Keratinocyte (primary cell): Measurements from ENCODE around the gene GABARAPL1. TPM values are rescaled to one million over a fixed set of nuclear protein-coding genes. Genes with fewer than 3 reads are reported as not detected.
A peak's percentile ranks its signal among the peaks of the same experiment; 100 is the strongest.

ENCODE experiments used
- DNase-seq: peaks from one replicate; pipeline ENCODE4 v3.0.0-alpha.2; 2011; ENCODE audit warnings: low read depth, missing footprints, low spot score
- FAIRE-seq: peaks from 2 replicates; lab custom pipeline; 2011; peaks lifted over from hg19 to GRCh38; lab: Jason Lieb, UNC
- H2AFZ ChIP-seq: 2 replicates; pipeline ENCODE4 v1.6.0; 2012; ENCODE audit warnings: low read length, control low read depth, inconsistent platforms; ENCODE audit not compliant: control insufficient read depth
- H3K27ac ChIP-seq: 2 replicates; pipeline ENCODE4 v1.5.1; 2011; ENCODE audit warnings: low read length; ENCODE audit not compliant: control insufficient read depth, insufficient read depth
- H3K27me3 ChIP-seq: 3 replicates; pipeline ENCODE4 v1.6.0; 2011; ENCODE audit warnings: low read length; ENCODE audit not compliant: control insufficient read depth, insufficient read depth; ENCODE audit errors: extremely low read depth
- H3K36me3 ChIP-seq, 2 experiments: 2 replicates in 1 of 2; 3 replicates in 1 of 2; pipeline ENCODE4 v1.5.1; 2011; ENCODE audit warnings: low read length in 2 of 2, mild to moderate bottlenecking in 1 of 2; ENCODE audit not compliant: control insufficient read depth in 2 of 2, insufficient read depth in 2 of 2; ENCODE audit errors: extremely low read depth in 1 of 2
- H3K4me1 ChIP-seq: 3 replicates; pipeline ENCODE4 v1.5.1; 2011; ENCODE audit warnings: low read length; ENCODE audit not compliant: control insufficient read depth, insufficient read depth; ENCODE audit errors: extremely low read depth
- H3K4me2 ChIP-seq: 3 replicates; pipeline ENCODE4 v1.6.0; 2011; ENCODE audit warnings: low read depth, low read length; ENCODE audit not compliant: control insufficient read depth, insufficient read depth; ENCODE audit errors: extremely low read depth
- H3K4me3 ChIP-seq, 3 experiments: fragments of 200-600 bp in 1 of 3; sonication (generic) in 1 of 3; 2 replicates in 2 of 3; 3 replicates in 1 of 3; pipeline ENCODE4 v1.5.1; 2011 to 2016; ENCODE audit warnings: low read length in 3 of 3, mild to moderate bottlenecking in 3 of 3, control low read depth in 2 of 3, inconsistent platforms in 1 of 3, low read depth in 1 of 3, mixed read lengths in 1 of 3, mixed run types in 1 of 3, moderate library complexity in 1 of 3; ENCODE audit not compliant: control insufficient read depth in 2 of 3, insufficient read depth in 2 of 3; ENCODE audit errors: extremely low read depth in 1 of 3
- H3K79me2 ChIP-seq: 2 replicates; pipeline ENCODE4 v1.6.0; 2012; ENCODE audit warnings: low read length; ENCODE audit not compliant: control insufficient read depth, insufficient read depth
- H3K9ac ChIP-seq: 3 replicates; pipeline ENCODE4 v1.6.0; 2011; ENCODE audit warnings: low read length; ENCODE audit not compliant: control insufficient read depth, insufficient read depth; ENCODE audit errors: extremely low read depth
- H3K9me1 ChIP-seq: 3 replicates; pipeline ENCODE4 v1.6.0; 2011; ENCODE audit warnings: low read length; ENCODE audit not compliant: control insufficient read depth, insufficient read depth; ENCODE audit errors: extremely low read depth
- H3K9me3 ChIP-seq: 2 replicates; pipeline ENCODE4 v1.5.1; 2012; ENCODE audit warnings: low read depth, low read length; ENCODE audit not compliant: control insufficient read depth
- H4K20me1 ChIP-seq: 3 replicates; pipeline ENCODE4 v1.6.0; 2011; ENCODE audit warnings: low read length; ENCODE audit not compliant: control insufficient read depth, insufficient read depth; ENCODE audit errors: extremely low read depth
- CTCF ChIP-seq, 3 experiments: IDR thresholded peaks in 1 of 3; conservative IDR thresholded peaks in 1 of 3; optimal IDR thresholded peaks in 1 of 3; 2 replicates in 2 of 3; 3 replicates in 1 of 3; pipeline versions ENCODE3 to v1.5.1; 2011; ENCODE audit warnings: low read length in 3 of 3, mild to moderate bottlenecking in 3 of 3, moderate library complexity in 2 of 3, control low read depth in 1 of 3, inconsistent platforms in 1 of 3; ENCODE audit not compliant: insufficient read depth in 2 of 3; ENCODE audit errors: extremely low read depth in 1 of 3
- EZH2 ChIP-seq: IDR thresholded peaks from one replicate; pipeline ENCODE4 v1.6.1; 2012; ENCODE audit warnings: inconsistent platforms, mild to moderate bottlenecking, low read length, moderate library complexity
- dilution Hi-C: fragments of 300-500 bp; cut with MboI; formaldehyde crosslinking; loops from one replicate; pipeline ENCODE4 v1.7.0; 2020; ENCODE audit warnings: low sequenced_read_pairs; ENCODE audit not compliant: extremely low pct_ligation_motif_present
- polyA plus RNA-seq, 5 experiments: library from polyadenylated mRNA; depleted of rRNA in 3 of 5; stranded (reverse) in 3 of 5; stranded (forward) in 1 of 5; unstranded in 1 of 5; fragments of >200 nt; gene quantifications; 1 replicate in 1 of 5; 2 replicates in 3 of 5; 3 replicates in 1 of 5; pipeline versions ENCODE4 v1.2.1 to v1.2.3, GENCODE V29; 2011 to 2012; ENCODE audit warnings: missing spikeins in 2 of 5, low read depth in 1 of 5, low replicate concordance in 1 of 5

Gene GABARAPL1
- polyA plus RNA-seq, 1 donor (not counting 4 experiments of a cell fraction or from before 2014, with no cell fraction given) = 24.3 TPM

DNA sequence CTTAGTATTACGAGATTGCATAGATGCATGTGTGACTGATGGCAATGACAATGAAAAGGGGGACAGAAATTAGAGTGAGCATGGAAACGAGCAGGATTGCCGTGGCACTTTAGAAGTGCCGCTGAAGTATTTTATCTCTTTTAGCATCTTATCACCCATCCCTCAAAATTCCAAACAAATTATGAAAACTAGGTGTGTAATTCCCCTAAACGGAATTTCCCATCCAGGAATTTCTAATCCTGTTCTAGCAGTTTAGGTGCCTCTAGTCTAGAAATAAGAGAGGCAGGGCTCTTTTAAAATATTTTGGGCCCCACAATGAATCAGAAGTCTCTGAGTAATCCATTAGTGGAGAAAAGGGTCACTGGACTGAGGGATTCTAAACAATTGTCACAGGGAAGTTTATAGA is 32.9 kb upstream of the GABARAPL1 start:
- Histone ChIP-seq H2AFZ (no peak overlapping the region), H3K27me3 (no peaks in the 10 kb centered on the region), H3K4me2 (peak overlapping the region; percentile 49), H3K36me3 (no peaks in the 10 kb centered on the region), H3K4me3 (no peak overlapping the region), H4K20me1 (no peaks in the 10 kb centered on the region), H3K9ac (peak overlapping the region; percentile 51), H3K79me2 (no peaks in the 10 kb centered on the region), H3K27ac (peak overlapping the region; percentile 51), H3K9me1 (no peaks in the 10 kb centered on the region), H3K9me3 (no peaks in the 10 kb centered on the region), H3K4me1 (peaks cover 55% of the 10 kb centered on the region)
- dilution Hi-C loops = no loop called here
- FAIRE-seq (no peak), DNase-seq (no peak)
- TF ChIP-seq CTCF (optimal IDR thresholded peaks at IDR 0.05 in 1 of 3, IDR thresholded peaks at IDR 0.05 in 1 of 3, conservative IDR thresholded peaks at IDR 0.05 in 1 of 3; ENCODE audit: extremely low read depth in 1 of 3, insufficient read depth in 2 of 3, low read length in 3 of 3) = no peak
- no peak for TF ChIP-seq EZH2

- H3K9me3 ChIP-seq = no peaks in the 10 kb centered on the region
- DNase-seq (no peak), FAIRE-seq (peak; percentile 20)
- dilution Hi-C loops = no loop called here
- TF ChIP-seq EZH2 (no peak), CTCF (optimal IDR thresholded peaks at IDR 0.05 in 1 of 3, IDR thresholded peaks at IDR 0.05 in 1 of 3, conservative IDR thresholded peaks at IDR 0.05 in 1 of 3; ENCODE audit: extremely low read depth in 1 of 3, insufficient read depth in 2 of 3, low read length in 3 of 3) (no peak)
- no peaks in the 10 kb centered on the region for H3K79me2 ChIP-seq
- H3K27ac ChIP-seq = peak overlapping the region; percentile 27
- H2AFZ ChIP-seq = no peak overlapping the region
- no peak overlapping the region for H3K4me2 ChIP-seq
- H3K4me1 ChIP-seq = peaks cover 32% of the 10 kb centered on the region
- H4K20me1 ChIP-seq = no peaks in the 10 kb centered on the region
- H3K9me1 ChIP-seq = no peaks in the 10 kb centered on the region
- H3K36me3 ChIP-seq = no peaks in the 10 kb centered on the region
- no peak overlapping the region for H3K4me3 ChIP-seq
- H3K9ac ChIP-seq = no peak overlapping the region
- H3K27me3 ChIP-seq = no peaks in the 10 kb centered on the region
Observed at GRCh38 chr12:10182354-10183049, 30.2 kb upstream of the GABARAPL1 start.
